GM12864 (cell line): Measurements from ENCODE around the gene TAS2R14.

ENCODE experiments used
- DNase-seq: peaks from one replicate; pipeline ENCODE4 v3.0.0-alpha.2; 2011; ENCODE audit warnings: low read depth
- H3K4me3 ChIP-seq: 2 replicates; pipeline ENCODE4 v1.5.1; 2011; ENCODE audit warnings: mild to moderate bottlenecking, low read depth, low read length, control low read depth
- TF ChIP-seq, protein P1 (sequence below): IDR thresholded peaks from 2 replicates; pipeline ENCODE4 v1.5.1; 2011; ENCODE audit warnings: low read depth, mild to moderate bottlenecking, moderate library complexity, low read length, control low read depth, inconsistent platforms; ENCODE audit errors: missing control alignments

Gene TAS2R14

DNA sequence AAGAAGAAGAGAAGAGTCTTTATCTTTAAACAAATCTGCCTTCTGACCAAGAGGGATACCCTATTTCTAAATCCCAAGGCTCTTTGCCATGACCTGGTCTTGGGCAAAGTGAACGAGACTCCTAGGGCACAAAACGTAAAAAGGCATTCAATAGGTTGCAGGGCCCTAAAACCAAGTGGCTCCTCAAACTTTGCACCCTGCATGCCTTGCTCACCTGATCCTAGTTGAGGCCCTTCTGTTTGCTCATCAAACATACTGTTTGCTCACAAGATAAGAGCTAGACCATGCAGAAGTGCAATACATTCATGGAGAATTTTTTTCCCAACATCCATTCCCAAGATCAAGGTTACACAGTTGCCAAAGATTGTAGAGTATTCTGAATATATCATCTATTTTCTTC is 47.1 kb downstream of the TAS2R14 start:
- DNase-seq, result no peak
- H3K4me3 ChIP-seq, result no peak overlapping the region
- TF ChIP-seq, protein P1, sequence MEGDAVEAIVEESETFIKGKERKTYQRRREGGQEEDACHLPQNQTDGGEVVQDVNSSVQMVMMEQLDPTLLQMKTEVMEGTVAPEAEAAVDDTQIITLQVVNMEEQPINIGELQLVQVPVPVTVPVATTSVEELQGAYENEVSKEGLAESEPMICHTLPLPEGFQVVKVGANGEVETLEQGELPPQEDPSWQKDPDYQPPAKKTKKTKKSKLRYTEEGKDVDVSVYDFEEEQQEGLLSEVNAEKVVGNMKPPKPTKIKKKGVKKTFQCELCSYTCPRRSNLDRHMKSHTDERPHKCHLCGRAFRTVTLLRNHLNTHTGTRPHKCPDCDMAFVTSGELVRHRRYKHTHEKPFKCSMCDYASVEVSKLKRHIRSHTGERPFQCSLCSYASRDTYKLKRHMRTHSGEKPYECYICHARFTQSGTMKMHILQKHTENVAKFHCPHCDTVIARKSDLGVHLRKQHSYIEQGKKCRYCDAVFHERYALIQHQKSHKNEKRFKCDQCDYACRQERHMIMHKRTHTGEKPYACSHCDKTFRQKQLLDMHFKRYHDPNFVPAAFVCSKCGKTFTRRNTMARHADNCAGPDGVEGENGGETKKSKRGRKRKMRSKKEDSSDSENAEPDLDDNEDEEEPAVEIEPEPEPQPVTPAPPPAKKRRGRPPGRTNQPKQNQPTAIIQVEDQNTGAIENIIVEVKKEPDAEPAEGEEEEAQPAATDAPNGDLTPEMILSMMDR, result no peak

DNA sequence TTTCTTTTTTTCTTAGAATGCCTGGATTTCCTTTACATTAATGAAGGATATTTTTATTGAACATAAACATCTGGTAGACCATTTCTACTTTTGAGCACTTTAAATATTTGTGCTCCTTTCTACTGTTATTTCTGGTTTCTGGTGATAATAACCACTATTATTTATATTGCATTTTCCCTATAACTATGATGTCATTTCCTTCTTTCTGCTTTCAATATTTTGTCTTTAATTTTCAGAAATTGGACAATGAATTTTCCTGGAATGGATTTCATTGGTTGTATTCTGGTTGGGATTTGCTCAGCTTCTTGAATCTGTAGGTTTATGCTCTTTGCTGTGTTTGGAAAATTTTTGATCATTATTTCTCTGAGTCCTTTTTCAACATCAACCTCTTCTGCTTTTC is 49.8 kb downstream of the TAS2R14 start:
- no peak for DNase-seq

More for the DNA sequence above, 49.8 kb downstream of the TAS2R14 start:
- TF ChIP-seq, protein P1, result no peak
- no peak overlapping the region for H3K4me3 ChIP-seq
